ENCODE measurements around the gene FBN1.

Gene FBN1

GRCh38 chr15:48650931-48651330 lies 5.4 kb upstream of the FBN1 start:
- no peak for DNase-seq

DNA sequence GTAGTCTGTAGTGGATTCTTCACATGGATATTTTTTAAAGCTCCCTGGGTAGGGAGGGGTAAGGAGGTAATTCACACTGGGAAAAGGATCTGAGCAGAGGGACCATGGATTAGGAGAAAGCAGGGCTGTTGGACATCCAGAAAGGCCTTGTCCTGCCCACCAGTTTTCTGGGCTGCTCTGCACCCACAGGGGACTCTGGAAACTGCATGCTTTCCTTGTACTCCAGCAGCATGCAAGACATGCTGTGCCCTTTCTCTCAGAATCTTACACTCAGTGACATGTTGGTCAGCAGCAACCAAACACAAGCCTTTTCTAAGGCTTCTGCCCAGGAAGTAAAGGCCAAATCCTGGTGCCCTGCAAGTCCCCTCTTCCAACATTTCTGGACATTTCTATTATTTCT lies 2.5 kb upstream of the FBN1 start:
- no peak for DNase-seq

DNA sequence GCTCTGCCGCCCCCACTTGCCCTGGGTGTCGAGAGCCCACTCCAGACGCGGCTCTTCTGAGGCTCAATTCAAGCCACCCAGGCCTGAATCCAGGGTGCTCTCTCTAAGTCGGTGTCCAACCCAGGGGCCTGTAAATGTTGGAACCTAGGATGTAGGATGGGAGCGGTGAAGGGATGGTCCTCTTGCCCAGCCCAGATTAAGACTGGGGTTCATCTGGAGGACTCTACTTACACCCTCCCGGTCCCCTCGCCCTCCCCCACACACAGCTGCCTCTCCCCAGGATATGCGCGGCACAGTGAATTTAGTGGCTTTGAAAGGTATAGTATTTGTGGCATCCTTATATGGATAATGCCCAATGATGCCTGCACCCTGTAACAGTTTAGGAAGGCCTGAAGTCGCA lies 822 bp upstream of the FBN1 start:
- no peak for DNase-seq

GRCh38 chr15:48644827-48645557 lies 517 bp downstream of the FBN1 start:
- DNase-seq: no peak

- DNase-seq: no peak
Measured at GRCh38 chr15:48644467-48644826, 1.1 kb downstream of the FBN1 start.

- no peak for DNase-seq
Measured at GRCh38 chr15:48643776-48644466, 1.6 kb downstream of the FBN1 start.

- DNase-seq: no peak
Measured at GRCh38 chr15:48643206-48643605, 2.3 kb downstream of the FBN1 start.

- no peak for DNase-seq
Measured at GRCh38 chr15:48642795-48643194, 2.7 kb downstream of the FBN1 start.

- no peak for DNase-seq
Measured at GRCh38 chr15:48641416-48641815, 4.1 kb downstream of the FBN1 start.

DNA sequence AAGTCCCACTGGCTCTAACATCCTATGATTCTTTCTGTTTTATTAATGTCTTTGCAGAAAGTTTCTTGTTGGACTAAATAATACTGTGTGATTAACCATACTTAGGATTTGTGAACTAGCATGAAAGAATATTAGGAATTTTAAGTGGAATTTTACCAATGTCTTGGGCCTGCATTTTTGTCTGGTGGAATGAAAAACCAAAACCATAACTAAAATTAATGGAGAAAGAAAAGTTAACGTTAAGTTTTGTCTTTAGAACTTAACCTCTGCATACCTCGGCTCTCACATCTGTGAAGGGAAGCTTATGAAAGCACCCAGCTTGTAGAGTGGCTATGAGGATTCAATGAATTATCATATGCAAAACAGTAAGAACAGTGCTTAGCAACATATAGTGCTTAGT lies 6.5 kb downstream of the FBN1 start:
- no peak for DNase-seq

DNA sequence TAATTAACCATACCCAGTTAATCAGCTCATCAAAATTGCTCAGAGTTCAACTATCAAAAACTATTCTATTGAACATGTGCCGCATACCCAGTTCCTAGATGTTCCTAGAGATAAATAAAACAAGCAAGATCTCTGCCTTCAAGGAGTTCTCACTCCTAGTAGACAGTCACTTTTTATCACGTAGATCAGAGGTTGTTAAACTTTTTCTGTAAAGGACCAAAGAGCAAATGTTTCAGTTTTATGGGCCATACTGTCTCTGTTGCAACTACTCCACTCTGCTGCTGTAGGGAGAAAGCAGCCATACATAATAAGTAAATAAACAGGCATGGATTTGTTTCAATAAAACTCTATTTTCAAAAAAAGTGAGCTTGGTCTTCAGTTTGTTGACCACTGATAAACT lies 7.9 kb downstream of the FBN1 start:
- no peak for DNase-seq

DNA sequence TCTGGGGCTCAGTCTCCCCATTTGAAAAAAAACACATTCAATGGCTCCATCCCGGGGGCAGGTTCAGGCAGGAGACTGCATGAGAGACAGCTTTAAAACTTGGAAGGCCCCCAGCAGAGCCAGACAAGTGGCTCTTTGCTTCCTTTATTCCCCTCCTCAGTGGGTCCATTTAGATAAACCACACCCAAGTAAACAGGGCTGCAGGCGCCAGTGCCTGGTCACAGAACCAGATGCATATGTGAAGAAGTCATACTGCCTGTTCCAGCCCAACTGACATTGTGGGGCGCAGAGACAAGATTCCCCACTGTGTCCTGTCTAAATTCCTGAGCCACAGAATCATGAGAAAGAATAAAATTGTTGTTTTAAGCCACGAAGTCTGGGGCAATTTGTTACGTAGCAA lies 9.0 kb downstream of the FBN1 start:
- DNase-seq: no peak

DNA sequence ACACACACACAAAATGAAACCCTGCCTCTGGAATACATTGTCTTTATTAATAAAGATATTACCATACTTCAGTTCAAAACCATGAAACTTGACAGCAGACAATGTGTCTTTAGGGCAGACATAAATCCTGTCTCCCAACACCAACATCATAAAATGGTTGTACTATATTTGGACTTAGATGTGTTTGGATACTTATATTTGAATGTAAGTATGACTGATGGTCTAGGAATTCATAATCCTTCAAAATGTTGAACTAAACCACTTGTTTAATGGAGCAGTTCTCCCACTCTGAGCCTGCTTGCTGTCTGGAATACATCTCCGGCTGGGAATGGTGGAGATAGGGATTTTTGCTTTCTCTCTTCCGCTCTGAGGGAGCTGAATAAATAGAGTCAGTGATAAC lies 10.6 kb downstream of the FBN1 start:
- no peak for DNase-seq

DNA sequence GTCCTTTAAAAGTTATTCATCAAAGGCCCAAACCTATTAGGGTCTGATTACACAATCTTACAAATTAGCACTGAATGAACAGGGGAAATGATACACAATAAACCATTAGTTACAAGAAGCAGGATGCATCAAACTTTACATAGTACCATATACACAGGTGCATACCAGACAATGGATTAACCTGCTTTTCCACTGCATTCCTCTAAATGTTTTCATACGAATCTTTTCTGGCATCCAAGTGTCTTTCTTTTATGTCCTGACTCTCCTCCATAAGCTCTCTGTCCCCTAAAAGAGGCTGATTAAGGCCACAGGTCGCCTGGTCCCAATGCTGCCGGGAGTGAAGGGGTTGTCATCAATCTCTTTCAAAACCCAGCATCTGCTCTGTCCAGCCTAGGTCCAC lies 11.4 kb downstream of the FBN1 start:
- DNase-seq: no peak

DNA sequence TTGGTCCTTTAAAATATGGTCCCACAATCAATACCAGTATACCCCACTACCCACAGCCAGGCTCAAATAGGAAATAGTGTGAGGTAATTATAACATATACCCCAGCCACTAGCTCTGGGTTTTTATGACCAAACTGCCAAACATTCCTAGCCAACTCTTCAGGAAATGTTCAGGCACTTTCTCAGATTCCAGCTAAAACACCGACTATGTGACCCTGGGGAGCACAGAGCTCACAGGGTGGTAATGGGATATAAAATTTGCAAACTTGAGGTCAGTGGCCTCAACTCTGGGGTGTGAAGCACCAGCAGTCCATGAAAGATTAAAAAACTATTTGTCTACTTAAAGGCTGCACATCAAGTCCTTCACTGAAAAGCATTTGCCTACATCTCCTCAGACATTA lies 12.9 kb downstream of the FBN1 start:
- DNase-seq: no peak

- no peak for DNase-seq
Measured at GRCh38 chr15:48631176-48631770, 14.2 kb downstream of the FBN1 start.

DNA sequence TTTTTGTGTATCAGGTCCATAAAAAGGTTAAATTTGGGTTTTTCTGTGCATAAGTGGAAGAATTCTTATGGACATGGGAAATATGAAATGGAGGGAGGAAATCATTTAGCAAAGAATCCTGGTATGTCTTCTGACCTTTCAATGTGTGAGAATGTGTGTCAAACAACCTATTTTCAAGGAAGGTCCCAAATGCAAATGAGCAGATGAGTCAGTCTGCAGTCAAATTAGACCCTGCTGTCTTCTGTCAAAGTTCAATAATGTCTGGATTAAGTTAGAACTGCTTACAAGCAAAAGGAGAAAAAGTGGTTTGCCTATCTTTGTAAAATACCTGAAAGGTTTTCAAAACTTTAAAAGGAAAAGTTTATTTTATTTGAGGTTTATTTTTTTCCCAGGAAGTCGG lies 15.3 kb downstream of the FBN1 start:
- DNase-seq: no peak

DNA sequence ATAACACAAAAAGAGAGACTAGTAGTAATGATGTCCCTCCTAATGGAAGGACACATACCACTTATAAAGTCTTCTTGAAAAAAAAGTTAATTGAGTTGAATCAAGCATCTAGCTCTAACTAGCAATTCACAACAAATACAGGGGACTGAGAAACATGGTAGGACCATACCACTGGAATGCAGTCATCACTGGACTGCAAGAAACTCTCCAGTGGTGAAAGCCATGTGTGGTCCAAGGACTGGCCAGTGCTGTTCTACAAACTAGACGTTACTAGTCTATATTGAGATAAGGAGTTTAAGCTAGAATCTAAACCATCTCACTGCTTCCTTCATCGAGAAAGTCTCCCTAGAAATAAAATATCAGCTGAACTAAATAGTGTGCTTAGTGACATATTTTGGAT lies 16.7 kb downstream of the FBN1 start:
- DNase-seq: no peak

DNA sequence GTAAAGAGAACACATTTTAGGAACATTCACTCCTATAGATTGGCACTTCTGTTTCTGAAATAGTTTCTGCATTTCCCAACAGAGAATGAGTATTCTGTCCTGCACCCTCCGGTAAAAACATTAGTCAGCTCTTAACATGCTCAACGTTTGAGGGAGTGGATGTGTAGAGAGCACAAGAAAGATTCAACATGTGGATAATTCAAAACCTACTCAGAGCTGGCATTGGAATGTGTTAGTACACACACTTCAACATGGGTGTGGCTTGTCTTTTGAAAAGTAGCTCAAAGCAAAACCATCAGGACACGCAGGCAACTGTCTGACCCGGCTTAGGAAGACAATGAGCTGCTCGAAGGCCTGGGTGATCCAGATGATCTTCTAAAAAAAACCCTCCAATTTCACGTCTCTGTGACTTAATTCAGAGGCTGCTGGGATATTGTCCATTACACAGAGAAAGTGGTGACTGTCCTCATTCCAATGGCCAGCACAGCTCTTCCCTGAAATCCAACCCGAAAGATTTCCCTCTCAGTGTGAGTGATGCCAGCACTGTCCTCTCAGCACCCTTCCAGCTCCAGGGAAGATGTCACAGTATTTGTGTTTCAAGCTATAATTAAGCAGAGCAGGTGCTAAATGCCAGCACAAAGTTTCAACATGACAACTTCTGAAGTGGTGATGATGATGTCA lies 18.1 kb downstream of the FBN1 start:
- no peak for DNase-seq

GRCh38 chr15:48625126-48625525 lies 20.4 kb downstream of the FBN1 start:
- no peak for DNase-seq

DNA sequence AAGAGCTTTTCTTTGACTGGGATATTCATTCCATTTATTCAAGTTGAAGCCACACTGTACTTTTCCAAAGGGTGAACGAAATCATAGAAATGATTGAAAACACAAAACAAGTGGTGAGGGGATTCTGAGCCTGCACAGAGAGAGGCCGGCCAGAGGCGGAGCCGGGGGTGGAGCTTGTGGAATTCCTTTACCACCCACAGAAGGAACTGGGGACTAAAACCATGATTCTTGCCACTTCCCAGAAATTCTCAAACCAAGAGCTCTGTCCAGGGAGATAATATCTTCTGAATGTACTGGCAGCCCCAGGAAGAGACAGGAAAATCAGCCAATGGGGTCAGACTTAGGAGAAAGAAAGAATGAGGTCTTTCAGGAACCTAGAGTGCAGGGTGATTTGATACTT lies 20.8 kb downstream of the FBN1 start:
- no peak for DNase-seq

GRCh38 chr15:48623456-48623855 lies 22.1 kb downstream of the FBN1 start:
- DNase-seq: no peak

DNA sequence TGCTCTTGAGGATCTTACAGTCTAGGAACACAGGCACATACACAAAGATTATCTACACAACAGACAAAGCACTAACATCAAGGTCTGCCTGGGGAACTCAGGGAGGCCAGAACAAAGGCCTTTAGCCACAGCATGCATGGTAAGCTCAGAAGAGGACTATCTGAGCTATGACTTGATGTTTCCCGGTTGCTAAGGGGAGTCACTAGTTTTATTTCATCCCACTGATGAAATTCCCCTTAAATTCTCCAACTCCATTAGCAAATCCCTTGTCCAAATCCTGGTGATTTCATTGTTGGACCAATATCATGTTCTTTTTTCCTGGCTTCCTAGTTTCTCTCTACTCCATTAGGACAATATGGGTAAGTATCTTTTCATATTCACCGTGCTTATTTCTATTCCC lies 23.3 kb downstream of the FBN1 start:
- DNase-seq: no peak

- no peak for DNase-seq
Measured at GRCh38 chr15:48619446-48619845, 26.1 kb downstream of the FBN1 start.
